Measurements from ENCODE around the gene NOSIP.

Gene NOSIP

DNA sequence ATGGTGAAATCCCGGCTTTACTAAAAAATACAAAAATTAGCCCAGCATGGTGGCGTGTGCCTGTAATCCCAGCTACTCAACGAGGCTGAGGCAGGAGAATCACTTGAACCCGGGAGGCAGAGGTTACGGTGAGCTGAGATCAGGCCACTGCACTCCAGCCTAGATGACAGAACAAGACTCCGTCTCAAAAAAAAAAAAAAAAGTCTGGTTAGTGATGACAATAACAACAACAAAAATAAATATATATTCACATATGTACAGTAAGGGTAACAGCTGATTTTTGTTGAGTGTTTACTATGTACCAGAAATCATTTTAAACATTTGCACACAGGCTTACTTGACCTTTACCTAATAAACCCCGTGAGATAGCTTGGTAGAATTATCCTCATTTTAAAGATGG is 36.6 kb upstream of the NOSIP start:
- no peak overlapping the region for H3K4me3 ChIP-seq (IDR thresholded peaks at IDR 0.05; ENCODE audit: insufficient read depth, low read depth, low read length)
- no peak overlapping the region for H3K4me2 ChIP-seq
- H3K4me1 ChIP-seq (ENCODE audit: low read depth, poor library complexity, severe bottlenecking), result no peaks in the 10 kb centered on the region
- H3K27ac ChIP-seq, result no peak overlapping the region
- H3K27me3 ChIP-seq (ENCODE audit: insufficient read depth, low read depth), result no peaks in the 10 kb centered on the region
- H3K36me3 ChIP-seq (ENCODE audit: insufficient read depth), result no peaks in the 10 kb centered on the region; the same call in 1 of the 2 replicates
- H4K20me1 ChIP-seq (ENCODE audit: insufficient read depth), result no peaks in the 10 kb centered on the region
- TF ChIP-seq, protein P1, sequence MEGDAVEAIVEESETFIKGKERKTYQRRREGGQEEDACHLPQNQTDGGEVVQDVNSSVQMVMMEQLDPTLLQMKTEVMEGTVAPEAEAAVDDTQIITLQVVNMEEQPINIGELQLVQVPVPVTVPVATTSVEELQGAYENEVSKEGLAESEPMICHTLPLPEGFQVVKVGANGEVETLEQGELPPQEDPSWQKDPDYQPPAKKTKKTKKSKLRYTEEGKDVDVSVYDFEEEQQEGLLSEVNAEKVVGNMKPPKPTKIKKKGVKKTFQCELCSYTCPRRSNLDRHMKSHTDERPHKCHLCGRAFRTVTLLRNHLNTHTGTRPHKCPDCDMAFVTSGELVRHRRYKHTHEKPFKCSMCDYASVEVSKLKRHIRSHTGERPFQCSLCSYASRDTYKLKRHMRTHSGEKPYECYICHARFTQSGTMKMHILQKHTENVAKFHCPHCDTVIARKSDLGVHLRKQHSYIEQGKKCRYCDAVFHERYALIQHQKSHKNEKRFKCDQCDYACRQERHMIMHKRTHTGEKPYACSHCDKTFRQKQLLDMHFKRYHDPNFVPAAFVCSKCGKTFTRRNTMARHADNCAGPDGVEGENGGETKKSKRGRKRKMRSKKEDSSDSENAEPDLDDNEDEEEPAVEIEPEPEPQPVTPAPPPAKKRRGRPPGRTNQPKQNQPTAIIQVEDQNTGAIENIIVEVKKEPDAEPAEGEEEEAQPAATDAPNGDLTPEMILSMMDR (conservative IDR thresholded peaks at IDR 0.05; ENCODE audit: low read depth, low read length), result no peak
- no peak overlapping the region for H3K9ac ChIP-seq
- H3K79me2 ChIP-seq (ENCODE audit: insufficient read depth, low read depth), result no peaks in the 10 kb centered on the region
- no peak overlapping the region for H2AFZ ChIP-seq (ENCODE audit: low read depth)

DNA sequence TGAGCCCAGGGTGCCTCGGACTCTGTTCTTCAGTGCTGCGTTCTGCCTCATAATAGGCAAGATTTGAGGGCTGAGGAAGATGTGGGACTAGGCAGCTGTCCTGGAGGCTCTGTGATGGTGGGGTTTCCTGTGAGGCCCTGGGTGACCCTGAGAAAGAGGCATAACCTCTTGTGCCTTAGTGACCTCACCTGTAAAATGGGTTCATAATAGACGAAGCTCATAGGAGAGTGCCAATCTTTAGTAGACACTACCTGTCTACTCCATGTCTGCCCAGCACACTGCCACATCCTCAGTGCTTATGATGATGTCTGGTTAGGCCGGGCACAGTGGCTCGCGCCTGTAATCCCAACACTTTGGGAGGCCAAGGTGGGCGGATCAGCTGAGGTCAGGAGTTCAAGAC is 36.2 kb upstream of the NOSIP start:
- H3K4me3 ChIP-seq (IDR thresholded peaks at IDR 0.05; ENCODE audit: insufficient read depth, low read depth, low read length), result no peak overlapping the region
- H3K36me3 ChIP-seq (ENCODE audit: insufficient read depth), result no peaks in the 10 kb centered on the region; the same call in 1 of the 2 replicates
- TF ChIP-seq, protein P1 (conservative IDR thresholded peaks at IDR 0.05; ENCODE audit: low read depth, low read length), result no peak
- no peak overlapping the region for H3K9ac ChIP-seq
- H3K79me2 ChIP-seq (ENCODE audit: insufficient read depth, low read depth), result no peaks in the 10 kb centered on the region
- no peak overlapping the region for H3K4me2 ChIP-seq
- no peaks in the 10 kb centered on the region for H4K20me1 ChIP-seq (ENCODE audit: insufficient read depth)
- no peaks in the 10 kb centered on the region for H3K27me3 ChIP-seq (ENCODE audit: insufficient read depth, low read depth)
- H3K4me1 ChIP-seq (ENCODE audit: low read depth, poor library complexity, severe bottlenecking), result no peaks in the 10 kb centered on the region
- H2AFZ ChIP-seq (ENCODE audit: low read depth), result no peak overlapping the region
- H3K27ac ChIP-seq, result no peak overlapping the region

DNA sequence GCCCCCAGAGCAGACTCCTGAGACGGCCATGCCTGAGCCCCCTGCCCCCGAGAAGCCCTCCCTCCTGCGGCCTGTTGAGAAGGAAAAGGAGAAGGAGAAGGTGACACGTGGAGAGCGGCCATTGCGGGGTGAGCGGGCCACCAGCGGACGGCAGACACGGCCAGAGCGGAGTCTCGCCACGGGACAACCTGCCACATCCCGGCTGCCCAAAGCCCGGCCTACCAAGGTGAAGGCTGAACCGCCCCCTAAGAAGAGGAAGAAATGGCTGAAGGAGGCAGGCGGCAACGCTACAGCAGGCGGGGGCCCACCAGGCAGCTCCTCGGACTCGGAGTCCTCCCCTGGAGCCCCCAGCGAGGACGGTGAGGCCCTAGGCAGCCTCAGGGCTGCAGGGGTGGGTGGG is 35.5 kb upstream of the NOSIP start:
- TF ChIP-seq, protein P1 (conservative IDR thresholded peaks at IDR 0.05; ENCODE audit: low read depth, low read length), result no peak
- no peak overlapping the region for H3K4me2 ChIP-seq
- H3K79me2 ChIP-seq (ENCODE audit: insufficient read depth, low read depth), result no peaks in the 10 kb centered on the region
- H2AFZ ChIP-seq (ENCODE audit: low read depth), result no peak overlapping the region
- H3K4me3 ChIP-seq (IDR thresholded peaks at IDR 0.05; ENCODE audit: insufficient read depth, low read depth, low read length), result no peak overlapping the region
- no peaks in the 10 kb centered on the region for H4K20me1 ChIP-seq (ENCODE audit: insufficient read depth)
- H3K36me3 ChIP-seq (ENCODE audit: insufficient read depth), result no peaks in the 10 kb centered on the region; the same call in 1 of the 2 replicates
- no peak overlapping the region for H3K27ac ChIP-seq
- no peaks in the 10 kb centered on the region for H3K27me3 ChIP-seq (ENCODE audit: insufficient read depth, low read depth)
- no peak overlapping the region for H3K9ac ChIP-seq
- no peaks in the 10 kb centered on the region for H3K4me1 ChIP-seq (ENCODE audit: low read depth, poor library complexity, severe bottlenecking)

DNA sequence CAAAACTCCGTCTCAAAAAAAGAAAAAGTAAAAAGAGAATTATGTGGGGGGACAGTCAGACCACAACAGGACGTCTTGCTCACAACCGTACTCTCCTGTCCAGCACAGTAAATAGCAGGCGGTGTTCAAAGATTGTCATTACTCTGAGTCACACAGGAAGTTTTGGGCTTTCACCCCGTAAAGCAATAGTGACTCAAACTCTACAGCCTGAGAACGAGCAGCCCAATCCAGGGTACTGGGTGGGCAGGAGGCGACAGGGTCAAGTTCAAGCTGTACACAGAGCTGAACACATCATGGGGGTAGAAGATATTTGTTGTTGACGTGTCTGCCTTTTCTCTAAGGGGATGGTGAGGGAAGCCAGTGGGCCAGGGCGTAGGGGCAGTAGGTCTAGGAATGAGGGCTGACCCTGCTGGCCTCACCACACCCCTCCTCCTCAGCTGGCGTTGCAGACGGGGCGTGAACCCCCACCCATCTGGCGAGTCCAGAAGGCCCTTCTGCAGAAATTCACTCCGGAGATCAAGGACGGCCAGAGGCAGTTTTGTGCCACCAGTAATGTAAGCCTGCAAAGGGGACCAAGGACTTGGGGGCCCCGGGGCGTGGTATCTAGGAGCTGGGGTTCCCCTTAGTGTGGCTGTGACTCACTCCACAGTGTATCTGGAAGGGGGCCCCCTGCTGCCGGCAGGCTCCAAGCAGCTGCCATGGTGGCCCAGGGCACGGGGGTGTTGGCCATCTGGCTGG is 33.9 kb upstream of the NOSIP start:
- Histone ChIP-seq H3K9ac (no peak overlapping the region), H3K27ac (no peak overlapping the region), H3K4me2 (no peak overlapping the region), H3K79me2 (ENCODE audit: insufficient read depth, low read depth) (no peaks in the 10 kb centered on the region), H3K4me3 (IDR thresholded peaks at IDR 0.05; ENCODE audit: insufficient read depth, low read depth, low read length) (no peak overlapping the region), H3K27me3 (ENCODE audit: insufficient read depth, low read depth) (no peaks in the 10 kb centered on the region), H4K20me1 (ENCODE audit: insufficient read depth) (no peaks in the 10 kb centered on the region), H3K4me1 (ENCODE audit: low read depth, poor library complexity, severe bottlenecking) (no peaks in the 10 kb centered on the region), H2AFZ (ENCODE audit: low read depth) (no peak overlapping the region), H3K36me3 (ENCODE audit: insufficient read depth) (no peaks in the 10 kb centered on the region; the same call in 1 of the 2 replicates)
- TF ChIP-seq, protein P1 (conservative IDR thresholded peaks at IDR 0.05; ENCODE audit: low read depth, low read length), result no peak

All from KMS-11 (cell line).